Endodermal cell (in vitro differentiated cells): ENCODE measurements around the gene GNS. TPM values are rescaled to one million over a fixed set of nuclear protein-coding genes. Genes with fewer than 3 reads are reported as not detected.

Experiments used
- DNase-seq: peaks from one replicate; pipeline ENCODE4 v3.0.0-alpha.2; 2017
- H3K27ac ChIP-seq: 2 replicates; pipeline ENCODE4 v1.5.1; 2013; ENCODE audit warnings: mild to moderate bottlenecking, low read depth, low read length, moderate library complexity
- H3K27me3 ChIP-seq: 2 replicates; pipeline ENCODE4 v1.6.1; 2013; ENCODE audit warnings: mild to moderate bottlenecking, low read length, moderate library complexity; ENCODE audit not compliant: insufficient read depth, control insufficient read depth, poor library complexity, severe bottlenecking
- H3K36me3 ChIP-seq: 2 replicates; pipeline ENCODE4 v1.7.0; 2013; ENCODE audit warnings: mild to moderate bottlenecking, low read length, moderate library complexity; ENCODE audit not compliant: control insufficient read depth, insufficient read depth
- H3K4me1 ChIP-seq: one replicate; pipeline ENCODE4 v1.7.0; 2013; ENCODE audit warnings: low read length; ENCODE audit not compliant: control insufficient read depth, insufficient read depth
- H3K4me3 ChIP-seq: 2 replicates; pipeline ENCODE4 v1.5.1; 2013; ENCODE audit warnings: mild to moderate bottlenecking, low read length, moderate library complexity
- H3K9ac ChIP-seq: 2 replicates; pipeline ENCODE4 v1.6.1; 2013; ENCODE audit warnings: mild to moderate bottlenecking, low read length, moderate library complexity; ENCODE audit not compliant: poor library complexity, severe bottlenecking; ENCODE audit errors: extremely low read depth
- H3K9me3 ChIP-seq: 2 replicates; pipeline ENCODE4 v1.6.1; 2013; ENCODE audit warnings: mild to moderate bottlenecking, low read length, moderate library complexity; ENCODE audit not compliant: control insufficient read depth
- H3K27ac Mint-ChIP-seq: 2 replicates; pipeline ENCODE4 v1.8.0; 2020; ENCODE audit warnings: mixed read lengths
- H3K27me3 Mint-ChIP-seq: 2 replicates; pipeline ENCODE4 v1.8.0; 2021; ENCODE audit warnings: mild to moderate bottlenecking, mixed read lengths; ENCODE audit not compliant: insufficient read depth
- H3K36me3 Mint-ChIP-seq: 2 replicates; pipeline ENCODE4 v1.8.0; 2020; ENCODE audit warnings: low read depth, mixed read lengths
- H3K4me1 Mint-ChIP-seq: 2 replicates; pipeline ENCODE4 v1.8.0; 2020; ENCODE audit warnings: mixed read lengths
- H3K4me3 Mint-ChIP-seq: 2 replicates; pipeline ENCODE4 v1.8.0; 2020; ENCODE audit warnings: mild to moderate bottlenecking, moderate library complexity, mixed read lengths
- H3K9me3 Mint-ChIP-seq: 2 replicates; pipeline ENCODE4 v1.8.0; 2020; ENCODE audit warnings: mild to moderate bottlenecking, mixed read lengths
- WGBS, 2 experiments: methylation state at CpG; one replicate each; pipeline versions ENCODE4 v1.1.5 to v1.1.7; 2013; ENCODE audit warnings: missing lambda C conversion rate in 2 of 2, mixed read lengths in 1 of 2; ENCODE audit not compliant: insufficient coverage in 1 of 2, insufficient read length in 1 of 2; 5-methylcytosine and 5-hydroxymethylcytosine counted together
- total RNA-seq, 2 donors: library from RNA; stranded (reverse); fragmentation: NEBNext Ultra II Directional in 1 of 2; extraction: Animal tissue kit (Norgen Biotek cat#: 25700) in 1 of 2; gene quantifications; 2 replicates in 1 of 2; 3 replicates in 1 of 2; pipeline ENCODE4 v1.2.1, GENCODE V29; 2021
- TF ChIP-seq, protein P1 (sequence below): fragments of 200-600 bp; sonication (generic); conservative IDR thresholded peaks from 2 replicates; pipeline ENCODE4 v1.5.0; 2021; ENCODE audit warnings: antibody characterized with exemption, mild to moderate bottlenecking

The GNS gene
- total RNA-seq, 2 donors from 2014 or later, result 46.4 to 48.1 TPM

DNA sequence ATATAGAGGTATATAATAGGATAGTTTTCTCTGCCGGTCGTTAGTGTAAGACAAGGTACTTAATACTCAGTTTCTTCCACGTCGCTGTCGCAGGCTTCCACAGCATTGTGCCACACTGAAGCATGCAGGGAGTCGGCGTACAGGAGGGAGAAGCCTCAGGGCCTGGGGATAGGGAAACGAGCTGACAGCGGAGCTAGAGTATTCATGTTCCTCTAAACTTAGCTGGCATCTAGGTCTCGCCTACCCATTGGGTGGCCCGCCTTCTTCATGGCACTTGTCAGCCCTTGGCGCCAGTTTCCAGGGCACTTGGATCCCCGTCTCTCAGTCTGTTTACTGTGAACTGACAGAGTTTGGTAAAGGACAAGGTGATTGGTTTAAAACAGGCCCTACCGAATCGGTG, 73.6 kb downstream of the GNS start:
- no peak for DNase-seq
- no peaks in the 10 kb centered on the region for H3K9me3 ChIP-seq
- TF ChIP-seq, protein P1, sequence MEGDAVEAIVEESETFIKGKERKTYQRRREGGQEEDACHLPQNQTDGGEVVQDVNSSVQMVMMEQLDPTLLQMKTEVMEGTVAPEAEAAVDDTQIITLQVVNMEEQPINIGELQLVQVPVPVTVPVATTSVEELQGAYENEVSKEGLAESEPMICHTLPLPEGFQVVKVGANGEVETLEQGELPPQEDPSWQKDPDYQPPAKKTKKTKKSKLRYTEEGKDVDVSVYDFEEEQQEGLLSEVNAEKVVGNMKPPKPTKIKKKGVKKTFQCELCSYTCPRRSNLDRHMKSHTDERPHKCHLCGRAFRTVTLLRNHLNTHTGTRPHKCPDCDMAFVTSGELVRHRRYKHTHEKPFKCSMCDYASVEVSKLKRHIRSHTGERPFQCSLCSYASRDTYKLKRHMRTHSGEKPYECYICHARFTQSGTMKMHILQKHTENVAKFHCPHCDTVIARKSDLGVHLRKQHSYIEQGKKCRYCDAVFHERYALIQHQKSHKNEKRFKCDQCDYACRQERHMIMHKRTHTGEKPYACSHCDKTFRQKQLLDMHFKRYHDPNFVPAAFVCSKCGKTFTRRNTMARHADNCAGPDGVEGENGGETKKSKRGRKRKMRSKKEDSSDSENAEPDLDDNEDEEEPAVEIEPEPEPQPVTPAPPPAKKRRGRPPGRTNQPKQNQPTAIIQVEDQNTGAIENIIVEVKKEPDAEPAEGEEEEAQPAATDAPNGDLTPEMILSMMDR, result no peak
- peaks cover 23% of the 10 kb centered on the region for H3K36me3 ChIP-seq
- no peak overlapping the region for H3K4me3 Mint-ChIP-seq
- no peaks in the 10 kb centered on the region for H3K9me3 Mint-ChIP-seq
- peaks cover 20% of the 10 kb centered on the region for H3K4me1 ChIP-seq
- no peak overlapping the region for H3K27ac Mint-ChIP-seq
- no peaks in the 10 kb centered on the region for H3K27me3 ChIP-seq
- H3K4me3 ChIP-seq, result no peak overlapping the region
- WGBS, 2 experiments, result 96 to 99% methylated on average over 14 to 15 of the region's 15 CpGs
- H3K27me3 Mint-ChIP-seq, result no peaks in the 10 kb centered on the region
- H3K9ac ChIP-seq, result no peak overlapping the region
- peaks cover 45% of the 10 kb centered on the region for H3K4me1 Mint-ChIP-seq
- peaks cover 47% of the 10 kb centered on the region for H3K36me3 Mint-ChIP-seq
- no peak overlapping the region for H3K27ac ChIP-seq

- Mint-ChIP-seq H3K4me1 (peaks cover 45% of the 10 kb centered on the region), H3K27ac (no peak overlapping the region), H3K4me3 (no peak overlapping the region), H3K9me3 (no peaks in the 10 kb centered on the region), H3K27me3 (no peaks in the 10 kb centered on the region), H3K36me3 (peaks cover 47% of the 10 kb centered on the region)
- no peak for DNase-seq
- H3K27me3 ChIP-seq, result no peaks in the 10 kb centered on the region
- TF ChIP-seq, protein P1, result no peak
- H3K4me3 ChIP-seq, result no peak overlapping the region
- H3K27ac ChIP-seq, result no peak overlapping the region
- no peaks in the 10 kb centered on the region for H3K9me3 ChIP-seq
- H3K9ac ChIP-seq, result no peak overlapping the region
- 92 to 95% methylated on average over 2 to 6 of the region's 6 CpGs for WGBS, 2 experiments
- peaks cover 23% of the 10 kb centered on the region for H3K36me3 ChIP-seq
- H3K4me1 ChIP-seq, result peaks cover 20% of the 10 kb centered on the region
These were observed 74.2 kb downstream of the GNS start for GRCh38 chr12:64685050-64685449.

DNA sequence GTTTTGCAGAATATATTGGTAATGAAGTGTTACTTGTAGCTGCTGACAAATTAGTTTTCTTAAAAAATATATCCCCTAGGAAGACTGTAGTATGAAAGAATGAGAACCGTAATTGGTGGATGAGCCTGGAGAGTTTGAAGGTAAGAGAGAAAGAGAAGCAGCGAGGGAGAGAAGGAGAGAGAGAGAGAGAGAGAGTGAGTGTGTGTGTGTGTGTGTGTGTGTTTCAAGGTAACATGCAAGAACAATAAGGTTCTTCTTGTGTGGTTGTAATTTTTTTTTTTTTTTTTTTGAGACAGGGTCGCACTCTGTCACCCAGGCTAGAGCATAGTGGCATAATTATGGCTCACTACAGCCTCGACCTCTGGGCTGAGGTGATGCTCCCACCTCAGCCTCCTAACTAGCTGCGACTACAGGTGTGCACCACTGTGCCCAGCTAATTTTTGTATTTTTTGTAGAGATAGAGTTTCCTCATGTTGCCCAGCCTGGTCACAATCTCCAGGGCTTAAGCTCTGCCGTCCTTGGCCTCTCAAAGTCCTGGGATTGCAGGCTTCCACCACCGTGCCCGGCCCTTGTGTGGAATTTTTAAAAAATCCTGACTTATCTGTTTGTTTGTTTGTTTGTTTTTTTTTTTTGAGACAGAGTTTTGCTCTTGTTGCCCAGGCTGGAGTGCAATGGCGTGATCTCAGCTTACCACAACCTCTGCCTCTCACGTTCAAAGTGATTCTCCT, 75.2 kb downstream of the GNS start:
- DNase-seq, result no peak
- H3K36me3 Mint-ChIP-seq, result peaks cover 43% of the 10 kb centered on the region
- Histone ChIP-seq H3K36me3 (peaks cover 18% of the 10 kb centered on the region), H3K9ac (peak overlapping the region; percentile 50), H3K4me3 (peak overlapping the region; percentile 71), H3K27ac (no peak overlapping the region), H3K4me1 (peaks cover 20% of the 10 kb centered on the region), H3K9me3 (no peaks in the 10 kb centered on the region), H3K27me3 (no peaks in the 10 kb centered on the region)
- no peaks in the 10 kb centered on the region for H3K9me3 Mint-ChIP-seq
- H3K4me1 Mint-ChIP-seq, result peaks cover 45% of the 10 kb centered on the region
- 91 to 92% methylated on average over 3 to 10 of the region's 10 CpGs for WGBS, 2 experiments
- peak overlapping the region; percentile 97 for H3K27ac Mint-ChIP-seq
- peak overlapping the region; percentile 16 for H3K4me3 Mint-ChIP-seq
- TF ChIP-seq, protein P1, result no peak
- no peaks in the 10 kb centered on the region for H3K27me3 Mint-ChIP-seq
